ENCODE measurements around the gene GSTM4.

GSTM4 gene

GRCh38 chr1:109625176-109625575, 30.7 kb upstream of the GSTM4 start:
- DNase-seq = no peak

DNA sequence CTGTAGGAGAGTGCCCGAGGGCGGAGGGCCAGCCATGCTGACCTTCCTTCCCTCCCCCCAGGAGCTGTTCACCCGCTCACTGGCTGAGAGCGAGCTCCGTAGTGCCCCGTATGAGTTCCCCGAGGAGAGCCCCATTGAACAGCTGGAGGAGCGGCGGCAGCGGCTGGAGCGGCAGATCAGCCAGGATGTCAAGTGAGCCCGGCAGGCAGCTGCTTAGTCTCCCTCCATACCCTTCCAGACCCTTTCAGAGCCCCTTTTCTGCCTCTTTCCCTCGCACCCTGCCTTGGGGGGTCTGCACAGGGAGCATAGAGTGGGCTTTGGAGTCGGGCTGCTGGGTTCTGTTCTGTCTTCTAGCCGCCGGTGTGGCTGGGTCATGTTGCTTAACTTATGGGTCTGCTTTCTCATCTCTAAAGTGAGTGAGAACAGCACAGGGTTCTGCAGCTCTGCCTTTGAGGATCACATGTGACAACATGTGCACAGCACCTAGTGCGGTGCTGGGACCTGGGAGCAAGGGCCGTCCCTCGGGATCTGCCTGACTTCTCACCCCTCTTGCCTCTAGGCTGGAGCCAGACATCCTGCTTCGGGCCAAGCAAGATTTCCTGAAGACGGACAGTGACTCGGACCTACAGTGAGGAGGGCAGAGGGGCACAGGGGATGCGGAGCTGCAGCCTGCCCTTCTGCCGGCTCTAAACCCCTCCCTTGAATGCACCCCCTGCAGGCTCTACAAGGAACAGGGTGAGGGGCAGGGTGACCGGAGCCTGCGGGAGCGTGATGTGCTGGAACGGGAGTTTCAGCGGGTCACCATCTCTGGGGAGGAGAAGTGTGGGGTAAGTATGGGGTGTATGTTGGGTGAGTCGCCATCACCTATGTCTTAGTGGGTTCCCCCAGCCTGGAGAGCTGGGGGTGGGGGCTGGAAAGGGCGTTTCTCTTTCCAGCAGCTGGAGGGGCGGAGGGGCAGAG, 30.0 kb upstream of the GSTM4 start:
- DNase-seq = no peak

DNA sequence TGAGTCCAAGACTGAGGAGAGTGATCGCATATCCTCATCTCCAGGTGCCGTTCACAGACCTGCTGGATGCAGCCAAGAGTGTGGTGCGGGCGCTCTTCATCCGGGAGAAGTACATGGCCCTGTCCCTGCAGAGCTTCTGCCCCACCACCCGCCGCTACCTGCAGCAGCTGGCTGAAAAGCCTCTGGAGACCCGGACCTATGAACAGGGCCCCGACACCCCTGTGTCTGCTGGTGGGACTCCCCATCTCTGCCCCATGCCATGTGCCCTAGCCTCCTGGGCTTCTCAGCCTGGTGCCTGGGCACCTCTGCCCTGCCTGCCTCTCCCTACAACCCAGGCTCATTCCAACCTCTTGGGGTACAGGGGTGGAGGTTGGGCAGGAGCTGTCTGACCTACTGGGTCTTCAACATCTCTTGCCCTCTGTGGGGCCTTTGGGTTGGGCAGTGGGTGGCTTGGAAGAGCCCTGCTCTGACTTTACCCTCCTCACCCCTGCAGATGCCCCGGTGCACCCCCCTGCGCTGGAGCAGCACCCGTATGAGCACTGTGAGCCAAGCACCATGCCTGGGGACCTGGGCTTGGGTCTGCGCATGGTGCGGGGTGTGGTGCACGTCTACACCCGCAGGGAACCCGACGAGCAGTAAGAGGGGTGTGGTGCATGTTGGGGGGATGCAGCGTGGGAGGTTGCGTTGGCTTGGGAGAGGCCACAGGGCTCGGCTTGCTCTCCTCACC, 29.1 kb upstream of the GSTM4 start:
- no peak for DNase-seq

DNA sequence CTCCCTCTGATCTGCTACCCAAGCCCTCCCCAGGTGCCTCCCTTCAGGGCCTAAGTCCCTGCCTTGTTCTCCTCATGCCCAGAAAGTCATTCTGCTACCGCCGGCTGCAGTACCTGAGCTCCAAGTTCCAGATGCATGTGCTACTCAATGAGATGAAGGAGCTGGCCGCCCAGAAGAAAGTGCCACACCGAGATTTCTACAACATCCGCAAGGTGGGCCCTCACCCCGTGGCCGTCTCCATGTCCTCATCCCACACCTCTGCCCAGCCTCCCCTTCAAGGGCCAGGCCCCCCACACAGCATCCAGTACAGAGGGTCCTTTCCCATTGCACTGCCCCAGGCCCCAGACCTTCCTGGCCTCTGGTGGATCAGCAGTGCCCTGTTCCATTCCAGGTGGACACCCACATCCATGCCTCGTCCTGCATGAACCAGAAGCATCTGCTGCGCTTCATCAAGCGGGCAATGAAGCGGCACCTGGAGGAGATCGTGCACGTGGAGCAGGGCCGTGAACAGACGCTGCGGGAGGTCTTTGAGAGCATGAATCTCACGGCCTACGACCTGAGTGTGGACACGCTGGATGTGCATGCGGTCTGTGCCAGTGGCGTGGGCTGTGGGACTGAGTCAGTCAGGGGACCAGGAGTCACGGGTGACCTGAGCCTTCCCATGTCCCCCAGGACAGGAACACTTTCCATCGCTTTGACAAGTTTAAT, 28.1 kb upstream of the GSTM4 start:
- no peak for DNase-seq

- no peak for DNase-seq
Measured at GRCh38 chr1:109628540-109629321, 27.2 kb upstream of the GSTM4 start.

GRCh38 chr1:109629372-109630030, 26.4 kb upstream of the GSTM4 start:
- no peak for DNase-seq

DNA sequence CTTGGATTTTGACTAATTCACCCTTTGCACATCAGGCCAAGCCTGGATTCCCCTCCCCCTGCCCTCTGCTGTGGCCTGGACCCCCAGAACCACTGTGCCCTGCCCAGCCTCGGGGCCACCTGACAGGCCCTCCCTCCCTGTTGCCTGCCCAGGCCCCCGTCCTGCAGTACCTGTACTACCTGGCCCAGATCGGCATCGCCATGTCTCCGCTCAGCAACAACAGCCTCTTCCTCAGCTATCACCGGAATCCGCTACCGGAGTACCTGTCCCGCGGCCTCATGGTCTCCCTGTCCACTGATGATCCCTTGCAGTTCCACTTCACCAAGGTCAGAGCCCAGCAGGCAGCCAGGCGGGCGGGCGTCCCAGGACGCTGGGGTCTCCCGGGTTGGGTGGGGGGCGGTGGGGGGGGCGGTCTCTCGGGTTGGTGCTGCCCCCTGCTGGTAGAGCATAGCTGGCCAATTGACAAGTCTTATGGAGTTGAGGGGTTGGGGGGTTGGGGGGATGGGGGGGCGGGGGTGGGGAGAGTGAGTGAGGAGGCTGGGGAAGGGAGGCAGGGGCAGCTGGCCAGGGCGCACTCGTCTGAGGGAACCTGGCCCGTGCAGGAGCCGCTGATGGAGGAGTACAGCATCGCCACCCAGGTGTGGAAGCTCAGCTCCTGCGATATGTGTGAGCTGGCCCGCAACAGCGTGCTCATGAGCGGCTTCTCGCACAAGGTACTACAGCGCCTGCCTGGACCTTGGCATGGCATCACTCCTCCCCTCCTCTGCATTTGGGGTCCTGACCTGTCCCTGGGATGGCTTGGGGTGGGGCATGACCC, 25.6 kb upstream of the GSTM4 start:
- no peak for DNase-seq

DNA sequence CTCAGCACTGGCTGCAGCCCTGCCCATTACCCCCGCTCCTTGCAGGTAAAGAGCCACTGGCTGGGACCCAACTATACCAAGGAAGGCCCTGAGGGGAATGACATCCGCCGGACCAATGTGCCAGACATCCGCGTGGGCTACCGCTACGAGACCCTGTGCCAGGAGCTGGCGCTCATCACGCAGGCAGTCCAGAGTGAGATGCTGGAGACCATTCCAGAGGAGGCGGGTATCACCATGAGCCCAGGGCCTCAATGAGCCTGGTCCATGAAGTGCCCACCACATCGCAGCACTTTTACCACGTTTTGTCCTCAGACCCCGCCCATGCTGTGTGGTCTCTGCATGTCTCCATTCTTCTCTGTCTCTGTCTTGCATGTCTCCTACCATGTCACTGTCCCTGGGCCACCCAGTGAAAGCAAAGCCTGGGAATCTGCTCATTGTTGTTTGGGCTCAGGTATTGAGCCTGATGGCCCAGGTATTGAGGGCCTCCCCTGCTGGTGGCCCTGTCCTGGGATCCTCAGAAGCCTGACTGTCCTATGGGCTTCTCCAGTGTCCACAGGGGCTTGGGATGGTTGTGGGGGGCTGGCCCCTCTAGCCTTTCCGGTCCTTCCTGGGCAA, 24.9 kb upstream of the GSTM4 start:
- DNase-seq = no peak

DNA sequence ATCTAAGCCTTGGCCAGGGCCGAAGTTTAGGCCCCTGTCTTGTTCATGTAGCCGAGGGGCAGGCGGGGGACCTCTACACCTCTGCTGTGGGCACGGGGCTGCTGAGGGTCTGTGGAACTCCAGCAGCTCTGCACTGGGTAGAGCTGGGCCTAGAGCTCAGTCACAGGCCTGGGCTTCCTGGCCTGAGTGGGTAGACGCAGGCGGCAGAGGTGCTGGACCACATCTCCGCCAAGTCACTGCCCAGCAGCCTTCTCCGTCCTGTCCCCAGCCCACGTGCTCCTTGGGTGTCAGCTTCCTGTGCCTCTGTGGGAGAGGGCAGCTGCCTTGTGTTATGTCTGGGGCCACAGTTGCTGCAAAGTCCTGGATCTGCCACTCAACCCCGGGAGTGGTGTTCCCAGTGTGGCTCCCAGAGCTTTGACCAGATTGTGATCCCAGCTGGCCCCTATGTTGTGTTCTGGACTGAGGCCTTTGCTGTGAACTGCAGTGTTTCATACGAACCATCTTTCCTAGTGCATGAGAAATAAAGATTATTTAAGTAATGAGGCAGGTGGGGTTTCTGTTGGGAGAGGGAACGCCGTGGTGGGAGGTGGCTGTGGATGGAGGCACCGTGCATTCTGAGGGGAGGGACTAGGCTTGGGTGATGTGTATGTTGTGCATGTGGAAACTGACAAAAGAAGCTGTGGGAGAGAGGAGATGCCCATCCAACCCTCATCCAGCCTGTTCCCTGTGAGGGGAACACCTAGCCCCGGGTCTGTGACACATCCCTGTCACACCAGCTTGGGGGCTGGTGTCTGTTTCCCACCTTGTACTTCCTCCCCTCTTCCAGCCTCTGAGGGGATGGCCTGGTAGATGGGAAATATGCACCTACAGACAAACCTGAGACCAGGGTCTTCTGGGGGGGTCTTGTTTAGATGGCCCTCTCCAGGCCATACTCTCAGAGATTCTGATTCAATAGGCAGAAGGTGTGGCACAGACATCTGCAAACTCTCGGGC, 24.1 kb upstream of the GSTM4 start:
- no peak for DNase-seq

DNA sequence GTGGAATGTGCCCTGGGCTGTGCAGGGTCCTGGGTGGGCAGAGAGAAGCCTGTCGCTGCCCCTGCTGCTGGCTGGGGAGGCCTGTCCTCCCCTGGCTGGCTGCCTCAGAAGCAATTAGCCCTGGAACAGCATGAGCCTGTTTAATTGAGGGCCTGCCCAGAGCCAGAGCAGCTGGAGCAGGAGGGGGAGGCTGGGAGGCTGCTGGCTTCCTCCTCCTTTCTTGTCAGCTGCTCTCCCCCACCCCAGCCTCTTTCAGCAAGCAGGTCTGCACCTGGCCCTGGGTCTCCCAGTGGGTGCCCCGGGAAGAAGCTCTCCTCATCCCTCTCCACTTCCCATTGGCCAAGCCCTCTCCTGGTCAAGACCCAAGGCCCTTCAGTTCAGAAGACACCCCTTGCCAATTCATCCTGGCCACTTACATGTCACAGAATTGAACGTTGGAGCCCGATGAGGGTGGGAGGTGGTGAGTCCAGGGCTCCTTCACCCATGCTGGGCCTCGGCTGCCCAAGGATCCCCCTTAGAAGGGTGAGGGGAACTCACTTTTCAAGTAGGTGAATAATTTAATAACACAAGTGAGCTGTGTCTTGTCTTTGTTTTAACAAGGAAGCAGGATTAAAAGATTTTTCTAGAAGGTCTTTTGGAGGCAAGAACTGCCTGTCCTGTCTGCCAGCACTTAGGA, 23.1 kb upstream of the GSTM4 start:
- DNase-seq = no peak

DNA sequence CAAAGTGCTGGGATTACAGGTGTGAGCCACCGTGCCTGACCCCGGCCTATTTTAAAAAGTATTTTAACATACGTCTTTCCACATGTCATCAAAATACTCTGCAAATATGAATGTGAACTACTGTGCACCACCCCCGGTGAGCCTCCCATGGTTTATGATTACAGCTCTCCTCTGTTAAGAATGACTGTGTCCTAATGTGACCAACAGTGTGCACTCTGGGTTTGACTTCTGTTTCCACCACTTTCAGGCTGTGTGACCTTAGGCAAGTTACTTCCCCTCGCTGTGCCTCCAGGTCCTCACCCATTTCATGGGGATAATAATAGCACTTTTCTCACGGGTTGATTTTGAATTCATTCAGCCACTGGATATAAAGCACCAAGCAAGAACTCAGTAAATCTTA, 21.6 kb upstream of the GSTM4 start:
- DNase-seq = no peak

- DNase-seq = no peak
Measured at GRCh38 chr1:109634771-109635750, 20.8 kb upstream of the GSTM4 start.

DNA sequence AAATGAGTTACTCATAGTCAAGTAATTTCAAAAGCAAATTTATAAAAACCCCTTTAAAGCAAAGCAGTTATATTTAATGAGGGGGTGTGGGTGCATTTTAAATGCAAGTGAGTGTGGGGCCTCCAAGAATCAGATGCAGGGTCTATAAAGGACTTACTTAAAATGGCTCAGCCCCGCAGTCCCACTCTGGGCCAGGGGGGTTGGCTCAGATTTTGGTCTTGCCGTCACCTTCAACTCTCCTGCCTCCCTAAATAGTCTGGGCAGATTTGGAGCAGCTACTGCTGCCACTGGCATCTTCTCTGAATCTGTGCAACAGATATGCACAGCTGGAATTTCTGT, 20.1 kb upstream of the GSTM4 start:
- no peak for DNase-seq

DNA sequence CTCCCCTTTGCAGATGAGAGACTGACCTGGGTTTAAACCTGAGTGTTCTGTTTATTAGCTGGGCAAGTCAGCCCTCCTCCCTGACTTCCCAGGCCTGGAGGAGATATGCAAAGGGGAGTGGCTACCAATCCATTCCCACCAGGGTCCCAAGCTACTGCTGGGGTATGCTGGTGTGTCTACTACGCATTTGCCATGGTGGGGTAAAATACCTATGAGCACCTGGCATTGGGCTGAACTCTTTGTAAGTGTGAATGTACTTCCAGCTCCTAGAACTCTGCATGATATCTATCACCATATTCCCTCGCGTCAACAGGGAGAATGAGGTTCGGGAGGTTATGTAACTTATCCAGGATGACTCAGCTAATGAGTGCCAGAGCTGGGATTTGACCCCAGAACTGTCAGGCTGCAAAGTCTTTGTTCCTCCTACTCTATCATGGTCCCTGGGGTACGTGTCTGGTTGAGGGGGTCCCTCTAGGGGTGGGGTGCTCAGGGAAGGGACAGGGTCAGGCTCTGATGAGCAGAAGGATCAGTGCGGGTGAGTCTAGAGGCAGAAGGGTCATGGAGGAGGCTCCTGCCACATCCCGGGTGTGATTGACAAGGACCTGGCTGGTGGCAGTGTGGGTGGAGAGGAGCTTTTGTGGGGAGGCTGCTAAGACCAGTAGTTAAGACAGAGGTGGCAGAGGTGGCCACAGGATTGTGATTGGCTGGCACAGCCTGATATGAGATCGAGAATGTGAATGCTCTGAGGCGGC, 19.5 kb upstream of the GSTM4 start:
- peak; percentile 21 for DNase-seq

GRCh38 chr1:109637446-109637845, 18.5 kb upstream of the GSTM4 start:
- DNase-seq = no peak

GRCh38 chr1:109639063-109639840, 16.6 kb upstream of the GSTM4 start:
- DNase-seq = peak; percentile 53

Measured in OCI-M1 (cell line).